ENCODE measurements around the gene IGFBP7.

IGFBP7 gene

GRCh38 chr4:57109847-57110639 lies at the start of gene IGFBP7:
TSS of gene IGFBP7 (minus strand) at chr4:57110385. CDS start at chr4:57110351, 34 bp downstream.
- H3K4me3 ChIP-seq (ENCODE audit: low read depth, low read length) = peak within 1 kb of the TSS; percentile 71
- DNase-seq (ENCODE audit: low read depth, low spot score) = peak; percentile 60
- no peak for TF ChIP-seq CTCF (IDR thresholded peaks at IDR 0.05; ENCODE audit: low read depth, low read length)
- in situ Hi-C loops (cut with HindIII; ENCODE audit: low sequenced_read_pairs) = no loop called here

- DNase-seq (ENCODE audit: low read depth, low spot score) = no peak
- no peak overlapping the region for H3K4me3 ChIP-seq (ENCODE audit: low read depth, low read length)
- in situ Hi-C loops (cut with HindIII; ENCODE audit: low sequenced_read_pairs) = no loop called here
- no peak for TF ChIP-seq CTCF (IDR thresholded peaks at IDR 0.05; ENCODE audit: low read depth, low read length)
These were observed 49.7 kb upstream of the IGFBP7 start for GRCh38 chr4:57159866-57160265.

- peak; percentile 48 for DNase-seq (ENCODE audit: low read depth, low spot score)
- no peak for TF ChIP-seq CTCF (IDR thresholded peaks at IDR 0.05; ENCODE audit: low read depth, low read length)
- no peak overlapping the region for H3K4me3 ChIP-seq (ENCODE audit: low read depth, low read length)
- in situ Hi-C loops (cut with HindIII; ENCODE audit: low sequenced_read_pairs) = no loop called here
These were observed 48.6 kb upstream of the IGFBP7 start for GRCh38 chr4:57158762-57159161.

GRCh38 chr4:57158221-57158620 lies 48.0 kb upstream of the IGFBP7 start:
- in situ Hi-C loops (cut with HindIII; ENCODE audit: low sequenced_read_pairs) = no loop called here
- TF ChIP-seq CTCF (IDR thresholded peaks at IDR 0.05; ENCODE audit: low read depth, low read length) = peak; percentile 4
- no peak for DNase-seq (ENCODE audit: low read depth, low spot score)
- H3K4me3 ChIP-seq (ENCODE audit: low read depth, low read length) = no peak overlapping the region

GRCh38 chr4:57157596-57158137 lies 47.5 kb upstream of the IGFBP7 start:
- in situ Hi-C loops (cut with HindIII; ENCODE audit: low sequenced_read_pairs) = no loop called here
- H3K4me3 ChIP-seq (ENCODE audit: low read depth, low read length) = no peak overlapping the region
- no peak for TF ChIP-seq CTCF (IDR thresholded peaks at IDR 0.05; ENCODE audit: low read depth, low read length)
- no peak for DNase-seq (ENCODE audit: low read depth, low spot score)

- no peak for DNase-seq (ENCODE audit: low read depth, low spot score)
- in situ Hi-C loops (cut with HindIII; ENCODE audit: low sequenced_read_pairs) = no loop called here
- H3K4me3 ChIP-seq (ENCODE audit: low read depth, low read length) = no peak overlapping the region
- TF ChIP-seq CTCF (IDR thresholded peaks at IDR 0.05; ENCODE audit: low read depth, low read length) = no peak
These were observed 46.2 kb upstream of the IGFBP7 start for GRCh38 chr4:57156242-57156990.

All from astrocyte of the spinal cord (primary cell).